Activated T-helper 1 cell treated with anti-CD3 and anti-CD28 coated beads, Interleukin-2, amount 50 U/mL, for 16 hours (primary cell): ENCODE results near the gene TMED4.
"Not testable (repeated sequence)": the region's sequence is repeated elsewhere in the genome, so short reads cannot be mapped to it uniquely, and the experiment has no call there.

Source experiments
- DNase-seq, 2 donors: peaks; one replicate each; pipeline ENCODE4 v3.0.0-alpha.2; 2020; ENCODE audit warnings: low read depth in 1 of 2, low spot score in 1 of 2

TMED4 gene

GRCh38 chr7:44568771-44569560 is 13.1 kb downstream of the TMED4 start:
- DNase-seq: no peak

- DNase-seq: no peak
Observed at GRCh38 chr7:44567884-44568283, 14.1 kb downstream of the TMED4 start.

- DNase-seq: no peak
Observed at GRCh38 chr7:44566680-44567079, 15.4 kb downstream of the TMED4 start.

GRCh38 chr7:44565795-44566559 is 16.1 kb downstream of the TMED4 start:
- no peak for DNase-seq

GRCh38 chr7:44565097-44565794 is 16.8 kb downstream of the TMED4 start:
- DNase-seq: peak; percentile 39 to 42

GRCh38 chr7:44564606-44565005 is 17.4 kb downstream of the TMED4 start:
- no peak for DNase-seq

GRCh38 chr7:44563171-44563679 is 18.8 kb downstream of the TMED4 start:
- no peak for DNase-seq

- DNase-seq: not testable (repeated sequence)
Observed at GRCh38 chr7:44562622-44562962, 19.4 kb downstream of the TMED4 start.

- DNase-seq: no peak
Observed at GRCh38 chr7:44561962-44562621, 19.9 kb downstream of the TMED4 start.

GRCh38 chr7:44561481-44561880 is 20.6 kb downstream of the TMED4 start:
- no peak for DNase-seq

GRCh38 chr7:44559485-44559884 is 22.5 kb downstream of the TMED4 start:
- DNase-seq: no peak

- no peak for DNase-seq
Observed at GRCh38 chr7:44557485-44557884, 24.5 kb downstream of the TMED4 start.

GRCh38 chr7:44555350-44555749 is 26.7 kb downstream of the TMED4 start:
- no peak for DNase-seq

- not testable (repeated sequence) for DNase-seq
Observed at GRCh38 chr7:44552473-44553005, 29.5 kb downstream of the TMED4 start.

GRCh38 chr7:44549457-44549856 is 32.6 kb downstream of the TMED4 start:
- DNase-seq: no peak

- no peak for DNase-seq
Observed at GRCh38 chr7:44548893-44549292, 33.1 kb downstream of the TMED4 start.

GRCh38 chr7:44547536-44548231 is 34.3 kb downstream of the TMED4 start:
- DNase-seq: no peak

- DNase-seq: no peak
Observed at GRCh38 chr7:44541876-44542610, 40.0 kb downstream of the TMED4 start.

GRCh38 chr7:44541028-44541869 is 40.8 kb downstream of the TMED4 start, which contains the start of gene NPC1L1:
Gene NPC1L1, minus strand, starts transcription at chr7:44541330. Its CDS starts 71 bp downstream, at chr7:44541259.
- no peak for DNase-seq
